GM12878 (cell line): ENCODE data around the gene ZFTA. TPM values are rescaled to one million over a fixed set of nuclear protein-coding genes. Genes with fewer than 3 reads are reported as not detected.

Experiments
- ATAC-seq: fragments of 200-7000 bp; cut with Tn5 transposase; 3 replicates; pipeline ENCODE4 v1.9.1; 2020; ENCODE audit warnings: mild to moderate bottlenecking, moderate library complexity
- BruUV-seq: library from RNA; stranded (reverse); fragments of 400-500 nt; replicated peaks from 2 replicates; lab custom pipeline; 2021; lab: Mats Ljungman, UMichigan
- CTCF ChIA-PET: fragments of 300-600 bp; sonication (Branson Sonifier 250); formaldehyde crosslinking; extraction: SDS; loops from one replicate; lab custom pipeline; 2021; ENCODE audit warnings: inconsistent platforms; lab: Yijun Ruan, JAX
- POLR2A ChIA-PET: fragments of 350-600 bp; formaldehyde crosslinking; extraction: SDS; loops from one replicate; lab custom pipeline; 2021; ENCODE audit warnings: inconsistent platforms; lab: Charles Lee
- RAD21 ChIA-PET: fragments of 300-600 bp; sonication (Branson Sonifier 250); formaldehyde crosslinking; loops from one replicate; lab custom pipeline; 2023; ENCODE audit warnings: antibody characterized with exemption; ENCODE audit not compliant: unreplicated experiment; lab: Charles Lee
- SMC1A ChIA-PET: fragments of 300-600 bp; sonication (Branson Sonifier 250); formaldehyde crosslinking; loops from one replicate; lab custom pipeline; 2023; ENCODE audit not compliant: unreplicated experiment, uncharacterized antibody; lab: Charles Lee
- DNase-seq: peaks from one replicate; pipeline ENCODE4 v3.0.0-alpha.2; 2011; ENCODE audit warnings: low read depth, low spot score
- FAIRE-seq: peaks from 3 replicates; lab custom pipeline; 2011; peaks lifted over from hg19 to GRCh38; lab: Jason Lieb, UNC
- H2AFZ ChIP-seq: 2 replicates; pipeline ENCODE4 v1.6.0; 2011; ENCODE audit warnings: low read depth, low read length, control low read depth; ENCODE audit not compliant: control insufficient read depth
- H3K27ac ChIP-seq: 2 replicates; pipeline ENCODE4 v1.5.1; 2011; ENCODE audit warnings: control low read depth; ENCODE audit not compliant: control insufficient read depth, insufficient read depth
- H3K27me3 ChIP-seq, 2 experiments: replicated peaks in 1 of 2; 2 replicates each; pipeline versions ENCODE4 v1.6.0 to v1.6.1; 2011; ENCODE audit warnings: low read length in 1 of 2; ENCODE audit not compliant: control insufficient read depth in 2 of 2, insufficient read depth in 2 of 2
- H3K36me3 ChIP-seq, 2 experiments: 2 replicates each; pipeline ENCODE4 v1.5.1; 2011; ENCODE audit warnings: low read length in 1 of 2; ENCODE audit not compliant: control insufficient read depth in 2 of 2, insufficient read depth in 2 of 2
- H3K4me1 ChIP-seq: 2 replicates; pipeline ENCODE4 v1.6.1; 2011; ENCODE audit warnings: mild to moderate bottlenecking, low read length, moderate library complexity, mixed read lengths; ENCODE audit not compliant: control insufficient read depth, insufficient read depth
- H3K4me2 ChIP-seq: 2 replicates; pipeline ENCODE4 v1.6.0; 2011; ENCODE audit warnings: control low read depth; ENCODE audit not compliant: control insufficient read depth, insufficient read depth
- H3K4me3 ChIP-seq: fragments of 200-600 bp; sonication (generic); 2 replicates; pipeline ENCODE4 v1.5.1; 2016
- H3K79me2 ChIP-seq: 2 replicates; pipeline ENCODE4 v1.6.0; 2011; ENCODE audit warnings: low read length; ENCODE audit not compliant: control insufficient read depth, insufficient read depth
- H3K9ac ChIP-seq: 2 replicates; pipeline ENCODE4 v1.8.0; 2011; ENCODE audit warnings: low read length, control low read depth, mixed read lengths; ENCODE audit not compliant: control insufficient read depth, insufficient read depth
- H3K9me3 ChIP-seq: replicated peaks from 3 replicates; pipeline ENCODE4 v1.5.1; 2011; ENCODE audit warnings: mild to moderate bottlenecking, low read length; ENCODE audit not compliant: control insufficient read depth, insufficient read depth
- H4K20me1 ChIP-seq: 2 replicates; pipeline ENCODE4 v1.6.0; 2011; ENCODE audit not compliant: control insufficient read depth, insufficient read depth
- BMI1 ChIP-seq: fragments of 450-650 bp; IDR thresholded peaks from 2 replicates; pipeline ENCODE4 v1.6.1; 2016; ENCODE audit warnings: mild to moderate bottlenecking, moderate library complexity, borderline replicate concordance
- GABPA ChIP-seq: IDR thresholded peaks from 2 replicates; pipeline ENCODE4 v1.6.1; 2014; ENCODE audit warnings: antibody characterized with exemption, low read depth, mild to moderate bottlenecking, inconsistent platforms
- PKNOX1 ChIP-seq: fragments of 450-650 bp; IDR thresholded peaks from 2 replicates; pipeline ENCODE4 v1.6.1; 2016; ENCODE audit warnings: mild to moderate bottlenecking
- RELB ChIP-seq: fragments of 450-650 bp; IDR thresholded peaks from 2 replicates; pipeline ENCODE4 v1.6.1; 2017; ENCODE audit warnings: low read depth, mild to moderate bottlenecking, moderate library complexity
- USF2 ChIP-seq: IDR thresholded peaks from 2 replicates; pipeline ENCODE4 v1.6.1; 2011; ENCODE audit warnings: low read depth, low read length, improper control_type of control experiment, borderline replicate concordance
- ZBTB40 ChIP-seq: fragments of 450-650 bp; IDR thresholded peaks from 2 replicates; pipeline ENCODE4 v1.6.1; 2016; ENCODE audit warnings: mild to moderate bottlenecking, moderate library complexity, borderline replicate concordance
- ZNF274 ChIP-seq: IDR thresholded peaks from one replicate; pipeline ENCODE4 v1.8.0; 2011; ENCODE audit not compliant: insufficient read length, insufficient read depth
- WGBS: methylation state at CpG from one replicate; pipeline ENCODE4 v1.1.6; 2016; ENCODE audit warnings: low lambda C conversion rate; ENCODE audit not compliant: insufficient replicate concordance, insufficient coverage; ENCODE audit errors: missing lambda C conversion rate; 5-methylcytosine and 5-hydroxymethylcytosine counted together
- in situ Hi-C: fragments of 300-500 bp; cut with MboI; formaldehyde crosslinking; loops from 9 replicates; pipeline ENCODE4 v1.14.3; 2018; ENCODE audit warnings: mixed read lengths
- intact Hi-C: fragments of 100-400 bp; cut with micrococcal nuclease; formaldehyde crosslinking; loops from one replicate; pipeline ENCODE4 v1.14.2; 2022; ENCODE audit not compliant: unreplicated experiment
- polyA plus RNA-seq, 11 experiments: library from polyadenylated mRNA; depleted of rRNA in 4 of 11; unstranded in 6 of 11; stranded (reverse) in 5 of 11; fragments of >200 nt; fragmentation: Nextera tagmentation in 4 of 11; fragmentation: Illumina TruSeq in 1 of 11; extraction: Ambion mirVana in 4 of 11; extraction: Trizol in 1 of 11; gene quantifications; 1 replicate in 1 of 11; 2 replicates in 10 of 11; pipeline versions ENCODE4 v1.2.1 to v1.2.3, GENCODE V29; 2011 to 2016; ENCODE audit warnings: inconsistent platforms in 2 of 11, missing spikeins in 2 of 11, low read depth in 1 of 11
- total RNA-seq, 4 experiments: library from RNA; depleted of rRNA in 3 of 4; stranded (reverse); fragments of >200 nt in 3 of 4; fragmentation: Illumina TruSeq in 1 of 4; extraction: Trizol in 1 of 4; gene quantifications; 2 replicates each; pipeline versions ENCODE4 v1.2.1 to v1.2.3, GENCODE V29; 2013 to 2021

ZFTA gene
- total and polyA plus RNA-seq, 10 of the 15 experiments (the other 5 are each of a cell fraction or from before 2014, with no cell fraction given) = 0.39 to 7.9 (median 2.2) TPM

- Histone ChIP-seq H3K9ac (no peak overlapping the region), H3K36me3 (peaks cover under 1 to 3% of the 10 kb centered on the region in 2 experiments; a peak in 2 of 4 replicates), H3K79me2 (no peaks in the 10 kb centered on the region; the same call in 1 of the 2 replicates), H3K4me1 (peaks cover 3% of the 10 kb centered on the region; the same call in 1 of the 2 replicates), H3K4me2 (no peak overlapping the region), H3K9me3 (no peaks in the 10 kb centered on the region), H3K27me3 (no peaks in the 10 kb centered on the region), H3K4me3 (no peak overlapping the region), H3K27ac (no peak overlapping the region), H2AFZ (no peak overlapping the region), H4K20me1 (peaks cover 5% of the 10 kb centered on the region; the same call in 1 of the 2 replicates)
- 98% methylated on average over 70 of the region's 96 CpGs for WGBS
- RAD21 ChIA-PET = no interaction called here
- ATAC-seq (no peak), FAIRE-seq (no peak), DNase-seq (no peak)
- TF ChIP-seq PKNOX1 = no peak
- no peak for TF ChIP-seq RELB
- no peak for TF ChIP-seq ZNF274
- TF ChIP-seq USF2 = no peak
- TF ChIP-seq ZBTB40 = no peak
- TF ChIP-seq BMI1 = no peak
- no peak for TF ChIP-seq GABPA
- in situ Hi-C loops = no loop called here
- SMC1A ChIA-PET = no interaction called here
- CTCF ChIA-PET = interaction anchor here (0.6 kb wide), 1 partner anchor 24 kb away, joined by 3 read pairs; no protein-coding TSS in a partner anchor
- intact Hi-C loops = no loop called here
- BruUV-seq = no TSS peak
- POLR2A ChIA-PET = no interaction called here
These were observed 5.7 kb downstream of the ZFTA start for GRCh38 chr11:63762654-63763495.
